ENCODE data around the gene ERGIC2.

Gene ERGIC2

DNA sequence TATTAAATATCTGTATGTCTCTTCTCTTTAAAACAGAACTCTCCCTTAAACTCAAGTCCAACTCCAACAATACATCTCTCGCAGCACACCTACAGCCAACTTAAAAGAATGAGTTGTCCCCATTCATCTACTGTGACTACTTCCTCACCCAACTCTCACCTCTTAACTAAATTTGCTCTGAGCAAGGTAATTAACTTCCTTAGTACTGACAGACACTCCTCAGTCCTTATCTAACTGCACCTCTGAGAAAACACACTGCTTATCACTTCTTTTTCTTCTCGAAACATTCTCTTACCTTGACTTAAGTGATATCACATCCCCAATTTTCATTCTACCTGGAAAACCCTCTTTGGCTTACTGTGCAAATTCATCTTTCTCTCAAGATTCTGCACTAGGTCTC, 7.0 kb downstream of the ERGIC2 start:
- DNase-seq: no peak

DNA sequence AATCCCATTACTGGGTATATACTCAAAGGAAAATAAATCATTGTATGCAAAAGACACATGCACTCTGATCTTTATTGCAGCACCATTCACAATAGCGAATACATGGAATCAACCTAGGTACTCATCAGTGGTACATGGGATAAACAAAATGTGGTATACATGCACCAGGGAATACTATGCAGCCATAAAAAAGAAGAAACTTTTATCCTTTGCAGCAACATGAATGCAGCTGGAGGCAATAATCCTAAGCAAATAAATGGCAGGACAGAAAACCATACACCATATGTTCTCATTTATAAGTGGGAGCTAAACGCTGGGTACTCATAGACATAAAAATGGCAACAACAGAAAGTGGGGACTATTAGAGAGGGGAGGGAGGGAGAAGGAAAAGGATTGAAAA, 15.9 kb downstream of the ERGIC2 start:
- no peak for DNase-seq

DNA sequence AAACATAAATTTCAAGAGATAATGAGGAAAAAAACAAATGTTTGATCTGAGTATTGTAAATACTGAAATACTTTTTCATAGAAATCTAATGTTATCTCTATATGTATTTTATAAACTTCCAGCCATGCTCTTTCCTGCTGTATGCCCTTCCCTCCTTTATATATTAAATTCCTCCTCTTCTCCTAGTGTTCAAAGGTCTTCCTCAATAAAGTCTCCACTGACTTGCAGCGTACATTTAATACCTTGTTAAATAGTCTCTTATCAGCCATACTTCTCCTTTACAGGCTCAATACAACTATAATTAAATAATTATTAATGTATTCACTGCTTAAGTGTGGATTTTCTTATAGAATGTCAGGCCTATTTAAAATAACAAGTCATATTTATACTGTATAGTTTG, 26.0 kb downstream of the ERGIC2 start:
- DNase-seq: no peak

DNA sequence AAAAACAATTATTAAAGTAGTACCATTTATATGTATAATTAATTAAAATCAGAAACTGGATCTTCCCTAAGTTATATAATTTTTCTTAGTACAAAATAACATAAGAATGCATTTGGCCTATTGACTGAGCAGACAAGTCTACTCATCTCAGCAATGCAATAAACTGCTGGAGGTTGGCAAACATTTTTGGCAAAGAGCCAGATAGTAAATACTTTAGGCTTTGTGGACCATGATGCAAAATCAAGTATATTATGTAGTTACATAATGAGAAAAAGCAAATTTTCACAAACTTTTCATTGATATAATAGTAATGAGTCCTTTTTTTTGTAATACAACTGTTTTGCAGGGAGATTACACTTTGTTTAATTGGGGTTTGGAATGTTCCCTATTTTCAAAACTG, 30.9 kb downstream of the ERGIC2 start:
- DNase-seq: no peak

DNA sequence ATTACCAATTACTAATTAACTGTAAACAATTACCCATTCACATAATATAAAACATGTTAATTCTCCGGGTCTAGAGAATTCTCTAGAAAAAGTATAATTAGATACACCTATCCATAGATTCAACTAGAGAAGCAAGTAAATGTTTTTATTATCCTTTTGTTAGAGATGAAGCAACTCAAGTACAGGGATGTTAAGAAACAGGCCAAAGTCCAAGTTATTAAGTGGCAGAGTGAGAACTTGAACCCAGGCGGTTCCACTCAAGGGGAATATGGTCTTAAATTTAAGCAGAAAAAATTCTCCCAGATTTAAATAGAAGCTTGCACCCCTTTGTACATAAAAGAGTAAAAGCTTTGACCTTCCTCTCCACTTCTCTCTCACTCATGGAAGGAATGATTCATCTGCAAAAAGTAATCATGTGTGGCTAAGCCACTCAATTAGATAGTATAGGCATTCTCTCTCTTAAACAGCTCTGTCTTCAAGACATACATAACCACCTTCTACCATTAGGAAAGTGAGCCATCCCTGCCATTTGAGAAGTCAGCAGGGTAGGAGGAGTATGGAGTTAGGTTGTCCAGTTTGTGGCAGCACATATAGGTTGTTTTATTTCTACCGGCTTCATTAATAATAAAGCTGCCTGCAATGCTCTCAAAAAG, 34.1 kb downstream of the ERGIC2 start:
- DNase-seq: no peak

DNA sequence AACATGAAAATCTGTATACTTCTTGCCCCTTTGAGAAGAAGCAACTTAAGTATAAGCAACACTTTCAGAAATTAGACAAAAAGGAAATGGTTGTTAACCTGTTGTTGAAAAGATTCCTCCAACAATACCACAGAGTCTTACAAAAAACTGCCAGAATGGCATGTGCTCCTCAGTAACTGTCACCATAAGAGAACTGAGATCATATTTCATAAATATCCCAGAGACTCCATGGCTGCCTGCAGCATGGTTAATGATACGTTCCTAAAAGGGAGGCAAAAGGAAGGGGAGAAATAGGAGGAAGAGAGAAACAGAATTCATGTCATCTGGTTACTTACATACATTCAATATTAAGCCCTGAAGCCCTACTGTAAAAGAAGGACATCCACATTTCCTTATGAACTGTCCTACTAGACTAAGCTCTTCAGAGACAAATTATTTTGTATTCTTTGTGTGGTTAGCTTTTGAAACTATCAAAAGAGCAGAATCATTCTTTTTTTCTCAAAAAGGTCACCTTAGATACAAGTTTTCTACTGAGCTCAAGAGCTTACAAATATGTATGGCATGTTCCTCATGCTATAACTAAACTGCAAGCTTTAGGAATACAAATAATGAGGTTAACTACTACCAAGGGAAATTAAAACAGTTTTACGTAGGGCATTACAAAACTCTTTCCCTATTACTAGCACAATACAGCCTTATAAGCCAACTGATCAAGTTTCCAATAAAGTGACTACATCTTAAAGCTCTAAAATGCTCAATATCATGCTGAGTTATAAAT, 37.8 kb downstream of the ERGIC2 start:
- no peak for DNase-seq

DNA sequence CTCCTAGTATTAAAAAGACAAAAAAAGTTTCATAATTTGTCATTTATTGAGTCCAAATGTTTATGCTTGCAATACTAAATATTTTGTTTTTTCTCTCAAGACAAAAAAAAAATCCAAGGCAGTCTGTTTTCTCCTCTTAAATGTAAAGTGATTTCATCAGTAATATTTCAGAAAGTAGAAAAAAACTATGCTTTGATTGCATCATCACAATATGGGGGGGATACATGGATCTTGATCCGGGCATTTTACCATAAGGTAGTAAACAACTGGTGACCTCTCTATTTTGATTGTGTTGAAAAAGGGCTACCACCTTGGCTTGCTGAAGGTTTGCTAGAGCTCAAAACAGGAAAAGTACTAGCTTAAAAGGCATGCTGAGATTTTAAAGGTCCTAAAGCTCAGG, 43.6 kb downstream of the ERGIC2 start:
- DNase-seq: no peak

DNA sequence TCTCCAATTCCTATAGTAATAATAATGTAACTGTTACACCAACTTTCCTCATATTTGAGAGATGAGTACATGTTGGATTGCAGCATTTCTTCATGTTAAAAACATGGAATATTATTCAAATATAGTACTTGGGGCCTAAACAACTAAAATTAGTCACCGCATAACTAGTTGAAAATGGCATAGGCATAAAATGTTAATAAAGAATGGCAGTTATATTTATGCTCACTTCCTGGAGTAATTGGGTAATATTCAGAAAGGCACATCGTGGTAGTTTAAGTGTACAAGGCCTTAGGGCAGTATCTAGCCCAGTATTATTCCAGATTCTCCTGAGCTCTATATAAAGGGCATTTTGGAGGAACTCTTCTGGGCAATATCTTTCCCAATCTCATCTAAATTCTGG, 46.0 kb downstream of the ERGIC2 start:
- DNase-seq: no peak

DNA sequence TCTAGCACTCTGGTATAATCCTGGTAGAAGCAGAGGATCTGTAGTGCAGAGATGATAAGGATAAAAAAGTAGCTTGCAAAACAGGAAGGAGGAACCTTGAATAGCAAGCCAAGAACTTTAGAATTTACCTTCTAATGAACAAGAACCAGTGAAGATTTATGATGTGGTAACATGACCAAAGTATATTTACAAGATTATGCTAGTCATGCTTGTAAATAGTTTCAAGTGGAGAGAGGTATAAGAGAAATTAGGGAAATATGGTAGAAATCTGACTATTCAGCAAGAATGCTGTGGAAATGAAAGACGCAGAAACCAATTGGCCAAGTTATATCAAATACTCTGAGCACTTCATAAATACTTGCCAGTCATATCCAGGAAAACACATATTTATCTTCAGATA, 47.8 kb downstream of the ERGIC2 start:
- no peak for DNase-seq

DNA sequence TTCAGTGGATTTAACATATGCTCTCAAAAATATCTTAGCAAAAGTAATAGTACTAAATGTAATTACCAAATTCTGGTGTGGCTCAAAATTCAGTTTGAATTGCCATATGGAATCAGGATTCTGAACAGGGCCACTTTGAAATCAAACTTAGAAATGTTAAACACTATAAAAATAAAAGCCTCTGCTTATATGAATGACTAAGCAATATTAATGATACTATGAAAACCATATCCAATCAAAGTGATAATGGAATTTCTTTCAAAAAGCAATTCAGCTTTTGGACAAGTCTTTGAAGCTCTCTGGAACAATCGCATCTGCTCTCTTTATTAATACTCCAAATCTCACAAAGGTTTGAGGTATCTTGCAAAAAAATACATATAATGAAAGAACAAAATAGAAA, 51.6 kb downstream of the ERGIC2 start:
- no peak for DNase-seq

DNA sequence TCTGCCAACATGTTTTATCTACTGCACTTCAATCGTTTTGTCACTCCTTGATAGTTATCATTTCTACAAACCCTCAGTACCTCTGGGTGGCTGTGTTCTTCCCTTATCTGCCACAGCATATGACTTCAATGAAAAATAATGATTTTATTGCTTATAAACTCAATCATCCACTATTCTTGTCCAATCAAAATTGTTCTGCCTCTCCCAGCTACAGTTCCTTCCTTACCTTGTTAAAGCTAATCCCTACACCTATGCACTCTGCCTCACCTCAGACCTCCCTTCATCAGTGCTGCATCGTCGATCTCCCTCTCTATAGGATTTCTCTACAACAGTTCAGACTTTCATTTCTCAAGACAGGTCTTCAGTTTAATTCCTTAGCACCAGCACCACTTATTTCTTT, 58.8 kb downstream of the ERGIC2 start:
- no peak for DNase-seq

DNA sequence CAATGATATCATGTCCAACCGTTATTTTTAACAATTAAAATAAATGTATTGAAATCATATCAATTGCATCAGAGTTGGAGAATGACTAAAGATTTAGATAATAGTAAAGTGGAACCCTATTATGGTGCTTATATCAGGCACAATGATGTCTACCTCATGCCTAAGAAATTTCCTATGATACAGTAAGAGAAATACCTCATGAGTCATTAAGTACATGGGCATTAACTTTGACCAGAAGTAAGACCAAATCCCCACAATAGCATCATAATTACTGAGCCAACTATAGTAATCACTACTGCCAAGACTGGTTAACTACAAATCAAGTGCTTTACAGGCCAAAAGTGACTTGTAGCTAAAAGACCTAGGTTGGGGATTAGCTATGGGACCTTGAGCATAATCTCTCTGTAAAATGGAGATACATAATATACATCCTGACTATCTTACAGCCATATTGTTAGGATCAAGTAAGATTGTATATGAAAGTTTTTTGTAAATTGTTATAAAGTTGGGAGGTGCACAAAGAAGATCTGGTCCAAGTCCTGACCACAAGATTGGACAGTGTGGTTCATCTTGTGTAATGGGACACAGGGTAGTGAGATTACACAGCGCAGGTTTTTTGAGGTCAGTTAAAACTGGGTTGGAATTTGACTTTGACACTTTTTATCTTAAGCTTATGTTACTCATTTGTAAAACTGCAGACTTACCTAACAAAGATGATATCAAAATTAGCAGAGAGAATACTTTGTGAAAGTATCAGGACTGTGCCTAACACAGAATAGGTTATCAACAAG, 60.5 kb downstream of the ERGIC2 start:
- DNase-seq: no peak

DNA sequence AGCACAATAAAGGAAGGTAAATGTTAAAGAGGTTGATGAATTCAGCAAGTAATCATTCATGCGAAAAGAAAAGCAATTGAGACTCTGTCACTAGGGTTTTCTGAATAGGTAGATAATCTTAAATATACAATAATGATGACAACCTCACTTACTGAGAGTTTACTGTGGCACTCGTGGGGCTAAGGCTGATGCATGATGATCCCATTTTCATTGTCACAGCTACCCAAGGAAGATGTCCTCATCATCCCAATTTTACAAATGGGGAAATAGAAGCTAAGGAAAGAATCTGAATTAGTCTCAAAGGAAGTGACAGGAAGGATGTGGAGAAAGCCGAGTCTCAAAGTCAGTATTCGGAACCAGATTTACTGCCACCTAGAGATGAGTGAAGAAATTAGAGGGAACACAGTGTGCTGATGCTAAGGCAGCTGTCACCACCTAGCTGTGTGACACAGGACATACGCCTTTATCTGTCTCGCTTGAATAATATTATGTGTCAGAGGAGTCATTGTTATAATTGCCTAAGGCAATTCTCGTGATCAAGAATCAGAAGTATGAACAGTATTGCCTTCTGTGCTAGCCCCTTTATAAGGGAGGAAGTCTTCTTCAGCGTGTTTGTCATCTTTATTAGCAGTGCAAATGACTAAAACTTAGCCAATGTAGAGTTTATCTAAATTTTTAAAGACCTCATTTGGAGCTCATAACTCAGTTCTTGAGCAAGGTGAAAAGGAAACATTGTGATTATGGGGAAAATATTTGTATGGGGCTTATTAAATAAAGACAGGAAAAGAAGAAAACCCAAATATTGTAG, 63.2 kb downstream of the ERGIC2 start:
- DNase-seq: peak; percentile 2

DNA sequence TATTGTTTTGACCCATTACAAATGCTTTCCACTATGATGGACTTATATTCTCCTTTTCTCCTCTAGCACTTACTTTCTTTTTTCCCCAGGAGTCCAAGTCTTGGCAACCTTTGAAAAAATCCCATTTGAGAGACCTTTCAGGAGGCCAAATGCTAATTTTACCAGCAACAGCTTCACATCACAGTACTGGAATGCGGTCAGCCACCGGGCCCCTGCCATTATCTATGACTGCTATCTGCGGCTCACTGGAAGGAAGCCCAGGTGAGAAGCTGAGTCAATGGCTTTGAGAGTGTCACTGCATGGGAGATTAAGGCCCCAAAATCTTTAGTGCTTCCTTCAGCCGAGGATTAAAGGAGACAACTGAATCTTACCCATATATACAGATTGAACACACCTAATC, 64.2 kb downstream of the ERGIC2 start:
- no peak for DNase-seq

DNA sequence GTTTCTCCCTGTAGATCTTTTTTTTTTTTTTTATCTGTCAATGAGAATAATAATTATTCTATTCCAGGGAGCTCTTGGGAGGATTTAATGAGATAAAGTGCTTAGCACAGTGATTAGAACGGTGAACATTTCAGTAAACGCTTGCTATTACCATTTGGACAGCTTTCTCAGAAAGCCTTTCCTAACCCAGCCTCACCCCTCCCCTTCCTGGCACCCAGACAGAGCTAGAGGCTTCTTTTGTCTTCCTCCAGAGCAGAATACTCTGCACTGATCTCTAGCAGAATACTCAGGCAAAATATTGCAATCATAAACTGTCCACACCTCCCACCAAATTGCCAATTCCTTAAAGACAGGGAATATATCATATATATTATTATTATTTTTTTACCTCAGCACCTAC, 66.6 kb downstream of the ERGIC2 start:
- DNase-seq: no peak

DNA sequence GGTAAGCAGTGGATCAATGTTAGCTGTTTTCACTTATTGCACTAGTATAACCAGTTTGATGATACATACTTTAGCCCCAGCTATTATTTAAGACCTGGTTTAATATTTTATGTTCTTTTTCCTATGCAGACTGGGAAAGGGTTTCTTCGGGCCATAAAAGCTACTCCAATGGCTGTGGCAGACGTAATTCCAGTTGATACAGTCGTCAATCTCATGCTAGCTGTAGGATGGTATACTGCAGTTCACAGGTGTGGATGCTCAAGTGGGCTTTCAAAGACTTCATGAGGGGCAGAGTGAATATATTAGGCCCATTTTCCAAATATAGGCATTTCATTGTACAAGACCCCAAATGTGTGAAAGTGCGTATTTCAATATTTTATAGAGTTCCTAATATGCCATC, 70.1 kb downstream of the ERGIC2 start:
- no peak for DNase-seq

DNA sequence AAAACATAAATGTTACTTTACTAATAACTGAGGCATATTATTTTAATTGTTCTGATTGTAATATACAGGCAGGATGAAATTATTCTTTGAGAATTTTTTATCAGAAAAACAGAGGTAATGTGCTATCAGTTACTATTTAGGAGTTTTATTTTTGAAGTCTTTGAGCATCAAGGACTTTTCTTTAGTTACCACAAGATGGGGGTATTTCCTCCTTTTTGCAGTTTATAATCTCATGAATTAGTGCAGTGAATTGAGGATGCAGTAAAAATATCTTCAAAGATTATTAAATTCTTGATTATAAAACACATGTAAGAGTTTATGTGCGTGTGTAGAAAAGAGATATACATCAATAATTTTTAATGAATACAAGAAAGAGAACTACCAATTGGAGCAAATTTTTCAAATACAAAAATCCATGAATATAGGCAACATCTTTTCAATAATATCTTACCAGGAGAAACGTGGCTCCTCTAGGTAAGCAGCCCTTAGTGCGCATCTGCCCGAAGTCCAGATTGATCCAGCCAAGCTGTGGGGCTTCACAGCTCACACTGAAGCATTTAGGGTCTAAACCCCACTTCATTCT, 71.6 kb downstream of the ERGIC2 start:
- no peak for DNase-seq

DNA sequence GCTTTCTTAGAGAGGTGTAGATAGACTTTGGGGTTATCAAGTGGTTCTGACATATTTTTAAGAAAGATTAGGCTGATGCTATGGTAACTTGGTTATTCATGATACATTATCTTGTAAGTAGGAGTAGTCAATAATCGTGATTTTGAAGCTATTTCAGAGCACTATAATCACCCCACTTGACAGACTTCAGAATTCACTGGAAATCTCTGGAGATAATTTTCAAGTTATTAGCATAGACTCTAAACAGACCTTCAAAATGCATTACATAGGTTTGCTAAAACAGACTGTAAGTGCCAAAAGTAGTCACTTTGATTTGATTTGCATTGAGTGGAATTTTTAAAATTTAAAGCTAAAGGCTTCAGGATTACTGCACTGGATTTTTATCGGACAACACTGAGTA, 74.3 kb downstream of the ERGIC2 start:
- no peak for DNase-seq

DNA sequence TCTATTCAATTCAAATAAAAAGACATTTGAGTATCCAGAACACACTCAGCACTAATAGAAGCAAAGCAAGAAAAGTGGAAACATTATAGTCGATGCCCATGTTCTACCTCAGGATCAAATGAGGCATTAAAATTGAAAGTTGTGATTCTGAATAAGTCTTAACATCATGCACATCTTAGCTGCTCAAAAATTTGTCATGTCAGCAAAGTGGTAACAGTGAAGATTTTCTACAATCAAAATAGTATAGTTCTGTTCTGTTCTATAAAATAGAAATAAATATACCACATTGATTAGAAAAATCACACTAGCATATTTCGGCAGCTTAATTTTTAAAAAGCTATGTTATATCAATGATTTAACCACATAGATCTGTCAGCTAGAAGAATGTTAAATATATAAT, 74.7 kb downstream of the ERGIC2 start:
- DNase-seq: no peak

DNA sequence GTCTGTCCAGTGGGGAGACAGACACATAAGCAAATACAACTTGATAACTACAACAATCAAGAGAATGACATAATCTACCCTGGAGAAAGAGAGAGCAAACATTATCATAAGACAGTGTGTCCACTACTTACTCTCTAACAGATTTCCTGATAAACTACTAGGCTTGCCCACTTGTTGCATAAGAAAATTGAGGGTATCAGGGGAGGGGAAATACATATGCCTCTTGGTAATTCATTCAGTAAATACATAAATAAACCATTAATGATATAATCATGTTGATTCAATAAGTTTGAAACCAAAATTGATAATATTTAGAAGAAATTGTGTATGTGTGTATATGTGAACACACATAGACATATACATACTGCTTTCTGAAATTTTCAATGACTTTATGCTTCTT, 76.6 kb downstream of the ERGIC2 start:
- DNase-seq: no peak

DNA sequence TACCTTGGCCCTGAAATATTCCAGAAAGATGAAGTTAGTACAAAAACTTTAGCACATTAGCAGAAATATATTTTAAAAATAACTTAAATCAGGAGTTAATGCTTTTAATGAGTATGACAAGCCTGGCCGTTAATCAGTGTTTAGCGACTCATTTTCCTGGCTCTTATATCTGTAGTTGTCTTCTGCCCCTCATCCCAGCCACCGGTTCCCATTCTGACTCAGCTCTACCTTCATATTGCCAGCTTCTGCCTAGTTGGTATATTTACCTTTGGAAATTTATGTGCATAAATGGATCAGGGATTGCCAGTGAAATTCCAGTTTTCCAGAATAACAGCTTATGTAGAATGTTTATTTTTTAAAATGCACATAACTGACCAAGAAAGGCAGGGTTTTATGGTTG, 79.9 kb downstream of the ERGIC2 start:
- no peak for DNase-seq

DNA sequence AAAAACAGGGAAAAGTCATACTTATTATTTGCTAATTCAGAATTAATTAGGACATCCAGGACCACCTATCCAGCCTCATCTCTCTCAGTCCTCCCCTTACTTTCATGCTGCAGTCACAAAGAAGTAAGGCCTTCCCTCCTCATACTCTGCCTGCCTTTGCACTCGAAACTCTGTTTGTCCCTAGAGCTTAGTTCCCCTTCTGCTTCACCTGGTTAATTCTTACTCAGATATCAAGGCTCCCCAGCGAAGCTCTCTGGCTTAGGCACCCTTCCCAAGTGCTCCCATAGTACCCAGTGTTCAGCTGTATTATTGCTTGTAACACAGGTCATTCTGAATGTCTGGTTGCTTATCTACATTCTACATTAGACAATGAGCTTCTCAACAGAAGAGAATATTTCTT, 81.3 kb downstream of the ERGIC2 start:
- no peak for DNase-seq

DNA sequence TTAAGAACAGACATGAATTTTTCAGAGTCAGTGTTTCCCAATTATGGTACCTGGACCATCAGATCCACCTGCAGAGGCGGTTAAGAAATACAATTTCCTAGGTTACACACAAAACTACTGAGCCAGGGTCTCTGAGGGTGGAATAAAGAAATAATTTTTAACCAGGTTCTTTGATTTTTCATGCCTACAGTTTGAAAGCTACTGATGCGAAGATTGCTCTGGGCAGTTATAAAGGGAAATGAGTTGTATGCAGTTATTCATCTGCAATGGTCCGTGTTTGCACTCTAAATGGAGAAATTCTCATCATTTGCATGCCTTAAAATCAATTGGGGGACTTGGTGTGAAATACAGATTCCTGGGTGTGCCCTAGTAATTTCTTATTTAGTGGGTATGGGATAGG, 89.7 kb downstream of the ERGIC2 start:
- no peak for DNase-seq
